IPS-18c (cell line): ENCODE data around the gene CEP170B.
"Not testable (repeated sequence)": the region's sequence is repeated elsewhere in the genome, so short reads cannot be mapped to it uniquely, and the experiment has no call there.

Source experiments
- H3K4me3 ChIP-seq: 2 replicates; pipeline ENCODE4 v1.7.0; 2013; ENCODE audit warnings: low read depth, mild to moderate bottlenecking, low read length, moderate library complexity; ENCODE audit not compliant: insufficient read depth
- H3K9me3 ChIP-seq: one replicate; pipeline ENCODE4 v1.6.1; 2013; ENCODE audit warnings: mild to moderate bottlenecking, low read length, moderate library complexity; ENCODE audit not compliant: control insufficient read depth, insufficient read depth

CEP170B gene

DNA sequence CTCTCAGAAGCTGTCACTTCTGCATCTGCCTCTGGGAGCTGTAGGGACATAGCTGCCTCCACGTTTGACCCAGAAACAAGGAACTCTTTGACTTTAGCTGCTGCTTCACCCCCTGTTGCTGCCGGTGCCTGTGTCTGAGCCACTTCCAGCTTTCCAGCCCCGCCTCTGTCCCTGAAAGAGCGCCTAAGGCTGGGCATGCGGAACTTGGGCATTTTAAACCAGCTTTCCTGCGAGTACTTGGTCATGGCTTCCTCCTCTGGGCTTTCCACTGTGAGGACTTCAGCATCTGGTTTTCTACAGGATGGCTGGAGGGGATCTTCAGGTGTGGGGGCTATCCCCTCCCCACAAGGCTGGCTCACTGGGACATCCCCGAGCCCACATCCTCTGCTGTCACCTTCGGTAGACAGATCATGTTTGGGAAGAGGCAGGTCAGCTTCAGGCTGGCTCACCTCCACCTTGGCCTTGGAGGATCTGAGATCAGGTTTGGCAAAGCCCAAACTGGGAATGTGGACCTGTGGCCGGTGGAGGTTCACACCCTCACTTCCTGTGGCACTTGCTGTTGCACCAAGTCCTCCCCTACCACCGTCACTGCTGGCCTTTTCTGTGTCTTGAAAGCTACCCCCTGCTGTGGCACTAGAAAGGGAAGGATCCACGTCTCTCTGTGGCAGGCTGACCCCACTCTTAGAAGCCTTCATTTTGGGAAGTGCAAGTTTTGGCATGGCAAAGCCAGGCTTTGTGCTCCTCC lies 74.8 kb downstream of the CEP170B start:
- Histone ChIP-seq H3K4me3 (no peak overlapping the region), H3K9me3 (no peaks in the 10 kb centered on the region)

DNA sequence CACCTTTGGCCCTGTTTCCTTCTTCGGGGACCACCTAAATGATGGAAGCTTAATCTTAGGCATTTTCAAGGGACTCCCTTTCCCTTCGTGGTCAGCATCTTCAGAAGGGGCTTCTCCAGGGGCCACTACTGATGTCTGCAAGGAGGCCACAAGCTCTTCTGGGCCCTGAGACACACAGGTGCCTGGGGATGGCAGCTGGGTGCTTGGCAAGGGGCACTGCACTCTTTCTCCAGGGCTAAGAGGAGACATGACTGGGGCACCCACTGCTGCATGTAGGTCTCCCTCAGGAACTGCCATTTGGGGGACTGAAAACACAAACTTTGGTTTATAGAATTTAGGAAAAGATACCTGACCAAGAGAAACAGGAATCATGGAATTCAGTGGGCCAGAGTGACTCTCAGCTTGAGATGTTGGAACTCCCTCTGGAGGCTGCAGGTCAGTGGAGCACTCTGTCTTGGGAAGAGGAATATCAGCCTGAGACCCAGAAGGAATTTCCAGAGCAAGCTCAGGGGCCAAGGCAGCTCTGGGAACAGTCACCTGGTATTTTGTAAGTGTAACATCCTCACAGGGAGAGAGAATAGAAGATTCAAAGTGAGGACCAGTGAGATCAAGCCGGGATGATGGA lies 75.6 kb downstream of the CEP170B start:
- Histone ChIP-seq H3K4me3 (no peak overlapping the region), H3K9me3 (no peaks in the 10 kb centered on the region)

DNA sequence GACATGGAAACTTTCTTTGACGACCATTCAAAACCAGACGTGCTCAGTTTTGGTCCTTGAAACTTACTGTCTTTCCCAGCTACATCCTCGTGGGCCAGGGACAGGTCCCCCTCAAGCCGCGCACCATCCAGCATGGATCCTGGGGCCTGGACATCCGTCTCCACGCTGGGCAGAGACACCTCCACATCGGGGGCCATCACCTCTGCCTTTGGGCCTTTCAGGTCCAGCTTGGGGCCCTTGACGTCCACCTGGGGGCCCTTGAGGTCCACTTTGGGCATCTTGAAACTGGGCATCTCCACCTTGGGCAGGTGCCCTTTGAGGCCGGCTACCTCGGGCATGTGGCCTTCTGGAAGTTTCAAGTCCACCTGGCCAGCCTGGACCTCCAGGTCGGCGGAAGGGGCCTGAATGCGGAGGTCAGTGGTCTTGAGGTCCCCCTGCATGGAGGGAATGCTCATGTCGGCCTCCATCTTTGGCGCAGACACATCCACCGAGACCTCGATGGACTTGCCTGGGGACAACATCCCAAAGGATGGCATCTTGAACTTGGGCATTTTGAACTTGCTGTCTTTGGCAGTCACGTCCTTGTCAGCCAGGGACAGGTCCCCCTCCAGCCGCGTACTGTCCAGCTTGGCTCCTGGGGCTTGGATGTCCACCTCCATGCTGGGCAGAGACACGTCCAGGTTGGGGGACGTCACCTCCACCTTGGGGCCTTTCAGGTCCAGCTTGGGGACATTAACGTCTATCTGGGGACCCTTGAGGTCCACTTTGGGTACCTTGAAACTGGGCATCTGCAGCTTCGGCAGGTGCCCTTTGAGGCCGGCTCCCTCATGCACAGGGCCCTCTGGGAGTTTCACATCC lies 76.7 kb downstream of the CEP170B start:
- no peak overlapping the region for H3K4me3 ChIP-seq
- H3K9me3 ChIP-seq: no peaks in the 10 kb centered on the region

DNA sequence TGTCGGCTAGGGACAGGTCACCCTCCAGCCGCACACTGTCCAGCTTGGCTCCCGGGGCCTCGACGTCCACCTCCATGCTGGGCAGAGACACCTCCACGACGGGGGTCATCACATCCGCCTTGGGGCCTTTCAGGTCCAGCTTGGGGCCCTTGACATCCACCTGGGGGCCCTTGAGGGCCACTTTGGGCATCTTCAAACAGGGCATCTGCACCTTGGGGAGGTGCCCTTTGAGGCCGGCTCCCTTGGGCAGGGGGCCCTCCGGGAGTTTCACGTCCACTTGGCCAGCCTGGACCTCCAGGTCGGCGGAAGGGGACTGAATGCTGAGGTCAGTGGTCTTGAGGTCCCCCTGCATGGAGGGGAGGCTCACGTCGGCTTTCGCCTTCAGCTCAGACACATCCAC lies 77.5 kb downstream of the CEP170B start:
- Histone ChIP-seq H3K9me3 (no peaks in the 10 kb centered on the region), H3K4me3 (no peak overlapping the region)

DNA sequence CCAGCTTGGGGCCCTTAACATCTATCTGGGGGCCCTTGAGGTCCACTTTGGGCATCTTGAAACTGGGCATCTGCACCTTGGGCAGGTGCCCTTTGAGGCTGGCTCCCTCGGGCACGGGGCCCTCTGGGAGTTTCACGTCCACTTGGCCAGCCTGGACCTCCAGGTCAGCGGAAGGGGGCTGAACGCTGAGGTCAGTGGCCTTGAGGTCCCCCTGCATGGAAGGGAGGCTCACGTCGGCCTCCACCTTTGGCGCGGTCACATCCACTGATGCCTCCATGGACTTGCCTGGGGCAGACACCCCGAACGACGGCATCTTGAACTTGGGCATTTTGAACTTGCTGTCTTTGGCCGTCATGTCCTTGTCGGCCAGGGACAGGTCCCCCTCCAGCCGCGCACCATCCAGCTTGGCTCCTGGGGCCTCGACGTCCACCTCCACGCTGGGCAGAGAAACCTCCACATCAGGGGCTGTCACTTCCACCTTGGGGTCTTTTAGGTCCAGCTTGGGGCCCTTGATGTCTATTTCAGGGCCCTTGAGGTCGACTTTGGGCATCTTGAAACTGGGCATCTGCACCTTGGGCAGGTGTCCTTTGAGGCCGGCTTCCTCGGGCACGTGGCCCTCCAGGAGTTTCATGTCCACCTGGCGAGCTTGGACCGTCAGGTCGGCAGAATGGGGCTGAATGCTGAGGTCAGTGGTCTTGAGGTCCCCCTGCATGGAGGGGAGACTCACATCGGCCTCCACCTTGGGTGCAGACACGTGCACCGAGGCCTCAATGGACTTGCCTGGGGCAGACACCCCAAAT lies 78.3 kb downstream of the CEP170B start:
- H3K4me3 ChIP-seq, H3K9me3 ChIP-seq: not testable (repeated sequence)

DNA sequence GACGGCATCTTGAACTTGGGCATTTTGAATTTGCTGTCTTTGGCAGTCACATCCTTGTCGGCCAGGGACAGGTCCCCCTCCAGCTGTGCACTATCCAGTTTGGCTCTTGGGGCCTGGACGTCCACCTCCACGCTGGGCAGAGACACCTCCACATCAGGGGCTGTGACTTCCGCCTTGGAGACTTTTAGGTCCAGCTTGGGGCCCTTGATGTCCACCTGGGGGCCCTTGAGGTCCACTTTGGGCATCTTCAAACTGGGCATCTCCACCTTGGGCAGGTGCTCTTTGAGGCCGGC lies 78.9 kb downstream of the CEP170B start:
- H3K9me3 ChIP-seq, H3K4me3 ChIP-seq: not testable (repeated sequence)

DNA sequence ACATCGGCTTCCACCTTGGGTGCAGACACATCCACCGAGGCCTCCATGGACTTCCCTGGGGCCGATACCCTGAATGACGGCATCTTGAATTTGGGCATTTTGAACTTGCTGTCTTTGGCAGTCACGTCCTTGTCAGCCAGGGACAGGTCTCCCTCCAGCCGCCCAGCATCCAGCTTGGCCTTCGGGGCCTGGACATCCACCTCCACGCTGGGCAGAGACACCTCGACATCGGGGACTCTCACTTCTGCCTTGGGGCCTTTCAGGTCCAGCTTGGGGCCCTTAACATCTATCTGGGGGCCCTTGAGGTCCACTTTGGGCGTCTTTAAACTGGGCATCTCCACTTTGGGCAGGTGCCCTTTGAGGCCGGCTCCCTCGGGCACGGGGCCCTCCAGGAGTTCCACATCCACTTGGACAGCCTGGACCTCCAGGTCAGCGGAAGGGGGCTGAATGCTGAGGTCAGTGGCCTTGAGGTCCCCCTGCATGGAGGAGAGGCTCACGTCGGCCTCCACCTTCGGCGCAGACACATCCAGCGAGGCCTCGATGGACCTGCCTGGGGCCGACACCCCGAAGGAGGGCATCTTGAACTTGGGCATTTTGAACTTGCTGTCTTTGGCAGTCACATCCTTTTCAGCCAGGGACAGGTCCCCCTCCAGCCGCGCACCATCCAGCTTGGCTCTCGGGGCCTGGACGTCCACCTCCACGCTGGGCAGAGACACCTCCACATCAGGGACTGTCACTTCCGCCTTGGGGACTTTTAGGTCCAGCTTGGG lies 79.6 kb downstream of the CEP170B start:
- not testable (repeated sequence) for H3K4me3 ChIP-seq

DNA sequence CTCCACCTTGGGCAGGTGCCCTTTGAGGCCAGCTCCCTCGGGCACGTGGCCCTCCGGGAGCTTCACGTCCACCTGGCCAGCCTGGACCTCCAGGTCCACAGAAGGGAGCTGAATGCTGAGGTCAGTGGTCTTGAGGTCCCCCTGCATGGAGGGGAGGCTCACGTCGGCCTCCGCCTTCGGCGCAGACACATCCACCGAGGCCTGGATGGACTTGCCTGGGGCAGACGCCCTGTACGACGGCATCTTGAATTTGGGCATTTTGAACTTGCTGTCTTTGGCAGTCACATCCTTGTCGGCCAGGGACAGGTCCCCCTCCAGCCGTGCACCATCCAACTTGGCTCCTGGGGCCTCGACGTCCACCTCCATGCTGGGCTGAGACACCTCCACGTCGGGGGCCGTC lies 80.2 kb downstream of the CEP170B start:
- not testable (repeated sequence) for H3K4me3 ChIP-seq, H3K9me3 ChIP-seq

More for the DNA sequence above, 79.6 kb downstream of the CEP170B start:
- not testable (repeated sequence) for H3K9me3 ChIP-seq
